Measurements from ENCODE around the gene RTN4R. TPM values are rescaled to one million over a fixed set of nuclear protein-coding genes. Genes with fewer than 3 reads are reported as not detected.
"Not testable (repeated sequence)": the region's sequence is repeated elsewhere in the genome, so short reads cannot be mapped to it uniquely, and the experiment has no call there.

Gene RTN4R
- total RNA-seq, 1 donor from 2014 or later, result 0.43 TPM

DNA sequence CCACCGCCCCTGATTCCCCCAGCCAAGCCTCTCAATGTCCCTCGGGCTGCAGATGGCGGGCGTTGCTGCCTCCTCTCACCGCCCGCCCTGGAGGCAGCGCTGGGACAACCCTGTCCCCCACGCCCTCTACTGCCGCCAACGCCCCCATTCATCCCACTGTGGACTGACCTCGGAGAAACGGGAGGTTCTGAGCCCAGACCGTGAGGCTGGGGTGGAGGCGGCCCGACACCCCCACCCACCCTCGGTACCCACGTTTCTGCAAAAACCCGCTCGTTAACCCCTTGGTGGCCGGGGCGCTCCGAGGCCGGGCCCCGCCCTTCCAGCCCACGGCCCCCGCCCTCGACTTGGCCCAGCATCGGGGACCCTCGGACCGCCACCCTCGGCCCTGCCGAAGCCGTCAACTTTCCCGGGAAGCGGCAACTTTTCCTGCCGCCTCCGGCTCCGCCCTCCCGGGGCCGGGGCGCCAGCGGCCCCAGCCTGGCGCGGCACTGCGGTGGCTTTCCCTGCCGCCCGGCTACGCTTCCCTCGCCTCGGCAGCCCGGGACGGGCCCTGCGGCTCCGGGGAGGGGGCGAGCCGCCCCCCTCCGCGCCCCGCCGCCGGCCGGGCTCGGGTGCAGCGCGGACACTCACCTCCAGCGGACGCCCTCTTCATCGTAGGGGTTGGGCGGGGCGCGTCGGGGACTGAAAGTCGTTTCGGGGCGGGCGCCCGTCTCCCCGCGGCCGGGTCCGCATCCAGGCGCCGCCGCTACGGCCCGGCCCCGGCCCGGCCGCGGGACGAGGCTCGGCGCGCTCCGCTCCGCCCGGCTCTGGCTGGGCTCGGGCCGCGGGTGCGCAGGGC is 458 bp downstream of the RTN4R start:
- DNase-seq (ENCODE audit: low spot score in 2 of 2), result no peak
- Histone ChIP-seq H3K4me1 (peaks cover 10 to 11% of the 10 kb centered on the region in 2 donors), H3K27ac (no peak overlapping the region), H3K27me3 (no peaks in the 10 kb centered on the region), H3K9me3 (no peaks in the 10 kb centered on the region), H3K4me3 (peak overlapping the region; percentile 68 to 75), H3K36me3 (no peaks in the 10 kb centered on the region)
- intact Hi-C loops (cut with DNase I), result loop anchor here (1.0 to 5.0 kb wide), 3 partner anchors 18 to 110 kb away; no protein-coding TSS in a partner anchor
- TF ChIP-seq, protein P1, sequence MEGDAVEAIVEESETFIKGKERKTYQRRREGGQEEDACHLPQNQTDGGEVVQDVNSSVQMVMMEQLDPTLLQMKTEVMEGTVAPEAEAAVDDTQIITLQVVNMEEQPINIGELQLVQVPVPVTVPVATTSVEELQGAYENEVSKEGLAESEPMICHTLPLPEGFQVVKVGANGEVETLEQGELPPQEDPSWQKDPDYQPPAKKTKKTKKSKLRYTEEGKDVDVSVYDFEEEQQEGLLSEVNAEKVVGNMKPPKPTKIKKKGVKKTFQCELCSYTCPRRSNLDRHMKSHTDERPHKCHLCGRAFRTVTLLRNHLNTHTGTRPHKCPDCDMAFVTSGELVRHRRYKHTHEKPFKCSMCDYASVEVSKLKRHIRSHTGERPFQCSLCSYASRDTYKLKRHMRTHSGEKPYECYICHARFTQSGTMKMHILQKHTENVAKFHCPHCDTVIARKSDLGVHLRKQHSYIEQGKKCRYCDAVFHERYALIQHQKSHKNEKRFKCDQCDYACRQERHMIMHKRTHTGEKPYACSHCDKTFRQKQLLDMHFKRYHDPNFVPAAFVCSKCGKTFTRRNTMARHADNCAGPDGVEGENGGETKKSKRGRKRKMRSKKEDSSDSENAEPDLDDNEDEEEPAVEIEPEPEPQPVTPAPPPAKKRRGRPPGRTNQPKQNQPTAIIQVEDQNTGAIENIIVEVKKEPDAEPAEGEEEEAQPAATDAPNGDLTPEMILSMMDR (IDR thresholded peaks at IDR 0.05), result no peak

DNA sequence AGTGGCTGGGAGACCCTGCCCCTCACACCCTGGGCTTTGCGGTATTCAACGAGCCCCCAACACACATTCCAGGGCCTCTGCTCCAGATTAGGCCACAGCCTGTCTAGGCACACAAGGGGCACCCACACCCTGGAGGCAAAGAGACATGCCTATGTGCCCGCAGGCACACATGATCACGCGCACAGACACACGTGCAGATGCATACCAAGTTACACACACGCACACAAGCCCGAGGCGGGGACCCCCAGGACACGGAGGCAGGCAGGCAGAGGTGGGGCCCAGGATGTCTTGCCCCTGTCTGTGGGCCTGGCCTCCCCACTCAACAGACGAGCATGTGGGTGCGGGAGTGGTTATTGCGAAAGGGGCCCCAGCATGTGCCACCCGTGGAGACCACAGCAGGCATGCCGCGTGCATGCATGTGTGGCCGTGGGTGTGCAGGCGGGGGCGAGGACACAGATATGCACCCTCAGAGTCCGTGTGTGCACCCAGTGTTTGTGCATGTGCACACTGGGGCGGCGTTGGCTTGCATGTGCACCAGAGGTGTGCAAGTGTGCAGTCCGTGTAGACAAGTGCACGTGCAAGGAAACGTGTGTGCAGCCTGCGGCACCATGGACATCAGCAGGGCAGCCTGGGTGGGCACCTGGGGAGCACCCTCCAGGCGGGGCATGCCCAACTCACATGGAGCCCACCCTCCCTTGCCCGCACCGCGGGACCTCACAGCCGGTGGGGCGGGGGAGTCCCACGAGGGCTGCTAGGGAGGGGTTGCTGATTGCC is 1.3 kb downstream of the RTN4R start:
- H3K27ac ChIP-seq; H3K36me3 ChIP-seq; H3K27me3 ChIP-seq; H3K9me3 ChIP-seq; DNase-seq (ENCODE audit: low spot score in 2 of 2): not testable (repeated sequence)
- Histone ChIP-seq H3K4me3 (peak overlapping the region; percentile 68 to 75), H3K4me1 (peaks cover 10 to 11% of the 10 kb centered on the region in 2 donors)
- intact Hi-C loops (cut with DNase I), result loop anchor here (5.0 kb wide), 1 partner anchor 55 kb away; no protein-coding TSS in a partner anchor

DNA sequence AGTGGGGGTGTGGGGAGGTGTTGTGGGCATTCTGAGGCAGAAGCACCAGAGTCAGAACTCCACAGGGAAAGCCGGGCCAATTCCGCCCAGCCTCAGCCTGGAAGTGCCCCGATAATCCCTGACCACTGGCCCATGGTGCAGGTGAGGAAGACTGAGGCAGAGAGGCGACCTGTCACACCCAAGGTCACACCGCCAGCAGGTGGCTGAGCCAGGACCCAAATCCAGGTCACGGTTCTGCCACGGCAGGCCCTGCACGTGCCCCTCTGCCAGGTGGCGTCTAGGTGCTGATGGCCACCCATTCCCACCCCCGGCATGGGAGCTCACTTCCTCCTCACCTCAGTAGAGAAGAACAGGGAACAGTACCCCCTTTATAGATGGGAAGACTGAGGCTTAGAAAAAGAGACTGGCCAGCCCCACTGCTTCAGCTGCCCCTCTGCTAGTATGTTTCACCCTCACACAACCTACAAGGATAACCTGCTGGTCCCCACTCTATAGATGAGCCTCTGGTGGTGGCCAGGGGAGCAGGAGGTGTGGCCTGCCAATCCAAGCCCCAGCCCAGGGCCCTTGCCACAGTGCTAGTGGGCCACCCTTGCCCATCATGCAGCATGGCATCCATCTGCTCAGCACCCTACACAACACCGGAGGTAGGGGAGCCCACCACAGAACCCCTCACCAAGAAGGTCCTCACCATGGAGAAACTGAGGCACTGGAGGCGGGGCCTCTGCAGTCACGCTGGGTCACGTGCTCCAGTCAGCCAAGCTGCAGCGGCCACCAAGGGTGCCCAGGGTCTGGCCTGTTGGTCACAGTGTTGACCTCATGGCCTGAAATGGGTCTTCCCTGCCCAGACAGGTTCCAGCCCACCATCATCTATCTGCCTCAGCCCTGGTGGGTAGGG is 2.1 kb downstream of the RTN4R start:
- not testable (repeated sequence) for H3K27ac ChIP-seq; H3K36me3 ChIP-seq; H3K9me3 ChIP-seq; H3K4me3 ChIP-seq; DNase-seq (ENCODE audit: low spot score in 2 of 2); H3K27me3 ChIP-seq
- intact Hi-C loops (cut with DNase I), result loop anchor here (5.0 kb wide), 1 partner anchor 54 kb away; no protein-coding TSS in a partner anchor
- H3K4me1 ChIP-seq, result peaks cover 10 to 11% of the 10 kb centered on the region in 2 donors

DNA sequence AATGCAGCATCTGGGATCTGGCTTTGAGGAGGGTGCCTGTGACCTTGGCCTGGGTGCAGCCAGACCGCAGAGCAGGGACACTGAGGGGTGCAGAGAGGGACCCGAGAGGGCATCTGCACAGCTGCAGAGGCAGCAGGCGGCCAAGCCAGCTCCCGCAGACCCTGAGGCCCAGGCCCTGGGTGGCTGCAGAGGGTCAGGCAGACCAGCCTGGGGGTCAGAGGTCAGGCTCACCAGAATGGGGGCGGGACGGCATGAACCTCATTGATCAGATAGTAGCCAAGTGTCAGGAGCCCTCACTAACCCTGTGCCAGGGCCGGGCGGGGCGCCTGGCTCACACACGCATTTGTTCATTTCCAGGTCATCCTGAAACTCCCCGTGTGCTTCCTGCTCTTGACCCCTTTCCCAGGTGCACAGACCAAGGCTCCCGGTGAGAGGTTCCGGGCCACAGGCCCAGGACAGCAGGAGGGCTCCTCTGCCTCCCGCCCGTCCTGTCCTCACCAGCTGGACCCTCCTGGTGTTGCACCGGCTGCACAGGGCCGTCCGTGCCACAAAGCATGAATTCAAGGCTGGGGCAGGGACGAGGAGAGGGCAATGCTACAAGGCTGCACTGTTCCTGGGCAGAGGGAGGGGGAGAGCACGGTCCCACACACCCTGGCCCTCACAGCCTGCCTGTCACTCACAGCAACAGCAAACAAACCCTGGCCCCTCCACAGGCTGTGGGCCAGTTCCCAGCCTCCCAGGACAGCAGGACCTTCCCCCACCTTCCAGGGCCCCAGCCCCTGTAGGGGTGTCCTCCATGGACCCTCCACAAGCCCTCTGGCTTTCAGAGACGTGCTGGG is 3.3 kb downstream of the RTN4R start:
- TF ChIP-seq, protein P1 (IDR thresholded peaks at IDR 0.05), result no peak
- H3K27ac ChIP-seq, result no peak overlapping the region
- H3K4me1 ChIP-seq, result peaks cover 10 to 11% of the 10 kb centered on the region in 2 donors
- no peak overlapping the region for H3K4me3 ChIP-seq
- no peaks in the 10 kb centered on the region for H3K9me3 ChIP-seq
- H3K27me3 ChIP-seq, result no peaks in the 10 kb centered on the region
- no peaks in the 10 kb centered on the region for H3K36me3 ChIP-seq
- intact Hi-C loops (cut with DNase I), result loop anchor here (5.0 kb wide), 1 partner anchor 53 kb away; no protein-coding TSS in a partner anchor
- DNase-seq (ENCODE audit: low spot score in 2 of 2), result no peak

DNA sequence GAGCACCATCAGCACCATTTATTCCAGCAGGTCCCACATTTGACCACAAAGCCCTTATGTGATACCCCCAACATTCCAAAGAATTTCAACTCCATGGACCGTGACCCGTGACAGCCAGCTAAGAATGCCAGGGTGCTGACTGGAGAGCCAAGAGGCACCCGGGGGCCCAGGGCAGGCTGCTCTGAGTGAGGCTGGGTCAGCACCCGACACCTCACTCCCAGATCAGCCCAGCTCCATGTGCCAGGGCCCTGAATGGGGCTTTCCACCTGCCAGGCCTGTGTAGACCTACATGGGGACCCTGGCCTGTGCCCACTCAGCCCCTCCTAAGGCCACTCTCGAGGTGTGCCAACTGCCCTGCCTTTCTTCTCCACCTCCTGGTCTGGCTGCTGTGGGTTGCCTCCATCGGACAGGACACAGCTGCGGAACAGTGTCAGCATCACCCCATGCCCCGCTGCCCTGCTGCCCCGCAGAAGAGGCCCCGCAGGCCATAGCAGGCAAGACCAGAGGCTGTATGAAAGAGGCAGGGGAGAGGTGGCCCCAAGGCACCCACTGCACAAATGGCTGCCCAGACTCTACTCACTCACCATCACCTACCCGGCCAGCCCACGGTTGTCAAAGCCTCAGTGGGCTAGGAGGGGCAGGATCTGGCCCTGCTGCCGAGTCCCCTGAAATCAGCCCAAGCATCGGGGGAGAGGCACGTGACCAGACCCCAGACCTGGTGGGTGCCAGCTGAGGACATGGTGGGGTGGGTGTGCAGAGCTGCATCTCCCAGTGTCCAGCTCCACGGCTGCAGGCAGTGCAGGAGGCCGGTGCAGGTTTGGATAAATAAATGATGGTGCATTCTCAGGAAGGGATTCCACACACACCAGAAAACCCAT is 4.5 kb downstream of the RTN4R start:
- H3K4me3 ChIP-seq; DNase-seq (ENCODE audit: low spot score in 2 of 2); H3K36me3 ChIP-seq; intact Hi-C loops (cut with DNase I); H3K9me3 ChIP-seq; H3K27me3 ChIP-seq; H3K27ac ChIP-seq: not testable (repeated sequence)
- H3K4me1 ChIP-seq, result peaks cover 10% of the 10 kb centered on the region in 2 donors

Data from ascending aorta (tissue), 2 donors.